Hepatocyte (in vitro differentiated cells): ENCODE measurements around the gene SFXN5.

Experiments
- CTCF ChIP-seq: fragments of 200-600 bp; sonication (generic); IDR thresholded peaks from 2 replicates; pipeline ENCODE4 v1.5.1; 2016; ENCODE audit warnings: antibody characterized with exemption, mild to moderate bottlenecking; ENCODE audit not compliant: poor library complexity
- EZH2 ChIP-seq: fragments of 200-600 bp; sonication (generic); IDR thresholded peaks from 2 replicates; pipeline ENCODE4 v1.6.1; 2016; ENCODE audit warnings: antibody characterized with exemption, mild to moderate bottlenecking, borderline replicate concordance
- EZH2phosphoT487 ChIP-seq: fragments of 200-600 bp; sonication (generic); IDR thresholded peaks from one replicate; pipeline ENCODE4 v1.6.1; 2018; ENCODE audit warnings: antibody characterized with exemption, mild to moderate bottlenecking, low read depth, moderate library complexity; ENCODE audit not compliant: unreplicated experiment, severe bottlenecking

- TF ChIP-seq CTCF (no peak), EZH2 (no peak), EZH2phosphoT487 (no peak)
Measured at GRCh38 chr2:72982219-72982618, 89.3 kb downstream of the SFXN5 start.
